GM12873 (cell line): ENCODE data around the gene SHCBP1L.

Experiments used
- CTCF ChIP-seq: IDR thresholded peaks from 2 replicates; pipeline ENCODE4 v1.5.1; 2012; ENCODE audit warnings: low read depth, mild to moderate bottlenecking, moderate library complexity, low read length, control low read depth; ENCODE audit not compliant: insufficient read depth; ENCODE audit errors: missing control alignments

The SHCBP1L gene

GRCh38 chr1:182935716-182936115 lies 17.2 kb downstream of the SHCBP1L start:
- no peak for TF ChIP-seq CTCF

GRCh38 chr1:182930985-182931384 lies 22.0 kb downstream of the SHCBP1L start:
- TF ChIP-seq CTCF: no peak

DNA sequence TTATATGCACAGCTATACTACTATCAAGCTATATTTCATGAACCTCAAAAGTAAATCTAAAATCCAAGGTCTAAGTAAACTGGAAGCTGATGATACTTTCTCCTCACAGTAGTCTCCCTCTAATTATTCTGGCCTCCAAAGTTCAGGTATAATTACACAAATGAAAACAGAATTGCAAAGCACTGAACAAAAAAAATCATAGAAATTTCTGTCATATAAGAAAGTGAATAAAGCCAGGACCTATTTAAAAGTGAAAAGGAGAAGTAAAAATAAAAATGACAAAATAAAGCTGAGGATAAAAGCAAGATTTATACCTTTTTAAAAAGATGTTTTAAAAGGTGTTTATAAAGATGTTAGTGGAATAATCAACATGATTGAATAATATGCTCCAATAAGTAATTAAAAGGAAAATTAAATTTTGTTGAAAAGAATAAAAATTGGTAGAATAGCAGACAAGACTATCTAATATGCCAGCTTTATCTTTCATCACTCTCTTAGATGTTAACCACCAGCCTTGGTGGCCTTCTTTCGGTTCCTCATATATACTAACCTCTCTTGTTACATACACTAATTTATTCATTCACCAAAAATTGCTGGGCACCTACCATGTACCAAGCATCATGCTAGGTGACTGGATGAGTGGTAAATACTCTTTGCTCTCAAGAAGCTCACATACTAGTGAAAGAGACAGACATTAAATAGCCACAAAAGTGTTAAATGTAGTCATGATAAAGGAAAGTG lies 25.1 kb downstream of the SHCBP1L start:
- no peak for TF ChIP-seq CTCF

- no peak for TF ChIP-seq CTCF
Measured at GRCh38 chr1:182925661-182926060, 27.3 kb downstream of the SHCBP1L start.

DNA sequence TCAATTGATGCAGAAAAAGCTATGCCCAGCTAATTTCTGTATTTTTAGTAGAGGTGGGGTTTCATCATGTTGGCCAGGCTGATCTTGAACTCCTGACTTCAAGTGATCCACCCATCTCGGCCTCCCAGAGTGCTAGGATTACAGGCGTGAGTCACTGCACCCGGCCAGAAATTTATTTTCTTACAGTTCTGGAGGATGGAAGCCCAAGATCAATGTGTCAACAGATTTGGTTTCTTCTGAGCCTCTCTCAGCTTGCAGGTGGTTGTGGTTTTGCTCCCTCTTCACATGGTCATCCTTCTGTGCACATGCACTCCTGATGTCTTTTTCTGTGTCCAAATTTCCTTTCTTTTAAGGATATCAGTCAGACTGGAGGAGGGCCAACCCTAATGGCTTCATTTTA lies 35.6 kb downstream of the SHCBP1L start:
- no peak for TF ChIP-seq CTCF

GRCh38 chr1:182913401-182913800 lies 39.6 kb downstream of the SHCBP1L start:
- TF ChIP-seq CTCF: no peak

- no peak for TF ChIP-seq CTCF
Measured at GRCh38 chr1:182910143-182910542, 42.8 kb downstream of the SHCBP1L start.
